ENCODE data around the gene RIPPLY2. TPM values are rescaled to one million over a fixed set of nuclear protein-coding genes. Genes with fewer than 3 reads are reported as not detected.

RIPPLY2 gene
- total RNA-seq, 1 experiment from 2014 or later, result 0.31 TPM

GRCh38 chr6:83824388-83824801 lies 28.8 kb upstream of the RIPPLY2 start:
- H3K9me3 Mint-ChIP-seq (ENCODE audit: low read depth, unreplicated experiment), result no peaks in the 10 kb centered on the region
- CTCF ChIA-PET, result no interaction called here

GRCh38 chr6:83824831-83825230 lies 28.3 kb upstream of the RIPPLY2 start:
- Mint-ChIP-seq H3K9me3 (ENCODE audit: low read depth, unreplicated experiment) (no peaks in the 10 kb centered on the region), H3K36me3 (ENCODE audit: insufficient read depth, unreplicated experiment) (no peaks in the 10 kb centered on the region), H3K4me3 (ENCODE audit: low read depth, unreplicated experiment) (no peak overlapping the region), H3K4me1 (ENCODE audit: low read depth, unreplicated experiment) (no peaks in the 10 kb centered on the region), H3K27ac (ENCODE audit: unreplicated experiment) (no peak overlapping the region), H3K27me3 (ENCODE audit: unreplicated experiment) (no peaks in the 10 kb centered on the region)
- CTCF ChIA-PET, result no interaction called here
- BruUV-seq (replicated peaks), result no TSS peak
- TF ChIP-seq CTCF (IDR thresholded peaks at IDR 0.05; ENCODE audit: unreplicated experiment), result no peak
- intact Hi-C loops (cut with micrococcal nuclease; ENCODE audit: unreplicated experiment), result no loop called here
- no peak for DNase-seq

More at GRCh38 chr6:83824388-83824801, 28.8 kb upstream of the RIPPLY2 start:
- Mint-ChIP-seq H3K4me3 (ENCODE audit: low read depth, unreplicated experiment) (no peak overlapping the region), H3K36me3 (ENCODE audit: insufficient read depth, unreplicated experiment) (no peaks in the 10 kb centered on the region), H3K27me3 (ENCODE audit: unreplicated experiment) (no peaks in the 10 kb centered on the region), H3K27ac (ENCODE audit: unreplicated experiment) (no peak overlapping the region), H3K4me1 (ENCODE audit: low read depth, unreplicated experiment) (no peaks in the 10 kb centered on the region)
- intact Hi-C loops (cut with micrococcal nuclease; ENCODE audit: unreplicated experiment), result no loop called here
- no peak for DNase-seq
- no peak for TF ChIP-seq CTCF (IDR thresholded peaks at IDR 0.05; ENCODE audit: unreplicated experiment)
- BruUV-seq (replicated peaks), result no TSS peak

GRCh38 chr6:83827050-83827449 lies 26.1 kb upstream of the RIPPLY2 start:
- Mint-ChIP-seq H3K9me3 (ENCODE audit: low read depth, unreplicated experiment) (no peaks in the 10 kb centered on the region), H3K27ac (ENCODE audit: unreplicated experiment) (no peak overlapping the region), H3K36me3 (ENCODE audit: insufficient read depth, unreplicated experiment) (no peaks in the 10 kb centered on the region), H3K4me1 (ENCODE audit: low read depth, unreplicated experiment) (no peaks in the 10 kb centered on the region), H3K4me3 (ENCODE audit: low read depth, unreplicated experiment) (no peak overlapping the region), H3K27me3 (ENCODE audit: unreplicated experiment) (no peaks in the 10 kb centered on the region)
- no peak for DNase-seq
- intact Hi-C loops (cut with micrococcal nuclease; ENCODE audit: unreplicated experiment), result no loop called here
- BruUV-seq (replicated peaks), result no TSS peak
- CTCF ChIA-PET, result no interaction called here
- no peak for TF ChIP-seq CTCF (IDR thresholded peaks at IDR 0.05; ENCODE audit: unreplicated experiment)

- CTCF ChIA-PET, result no interaction called here
- H3K36me3 Mint-ChIP-seq (ENCODE audit: insufficient read depth, unreplicated experiment), result no peaks in the 10 kb centered on the region
- peaks cover 9% of the 10 kb centered on the region for H3K9me3 Mint-ChIP-seq (ENCODE audit: low read depth, unreplicated experiment)
- no peak overlapping the region for H3K4me3 Mint-ChIP-seq (ENCODE audit: low read depth, unreplicated experiment)
- H3K4me1 Mint-ChIP-seq (ENCODE audit: low read depth, unreplicated experiment), result no peaks in the 10 kb centered on the region
- no peak for TF ChIP-seq CTCF (IDR thresholded peaks at IDR 0.05; ENCODE audit: unreplicated experiment)
- no peak for DNase-seq
- H3K27me3 Mint-ChIP-seq (ENCODE audit: unreplicated experiment), result peaks cover 19% of the 10 kb centered on the region
- no TSS peak for BruUV-seq (replicated peaks)
- intact Hi-C loops (cut with micrococcal nuclease; ENCODE audit: unreplicated experiment), result no loop called here
- no peak overlapping the region for H3K27ac Mint-ChIP-seq (ENCODE audit: unreplicated experiment)
Measured at GRCh38 chr6:83838727-83839126, 14.4 kb upstream of the RIPPLY2 start.

Measured in Calu3 (cell line).